Measurements from ENCODE around the gene NFE2L2.
"Not testable (repeated sequence)": the region's sequence is repeated elsewhere in the genome, so short reads cannot be mapped to it uniquely, and the experiment has no call there.

Gene NFE2L2

DNA sequence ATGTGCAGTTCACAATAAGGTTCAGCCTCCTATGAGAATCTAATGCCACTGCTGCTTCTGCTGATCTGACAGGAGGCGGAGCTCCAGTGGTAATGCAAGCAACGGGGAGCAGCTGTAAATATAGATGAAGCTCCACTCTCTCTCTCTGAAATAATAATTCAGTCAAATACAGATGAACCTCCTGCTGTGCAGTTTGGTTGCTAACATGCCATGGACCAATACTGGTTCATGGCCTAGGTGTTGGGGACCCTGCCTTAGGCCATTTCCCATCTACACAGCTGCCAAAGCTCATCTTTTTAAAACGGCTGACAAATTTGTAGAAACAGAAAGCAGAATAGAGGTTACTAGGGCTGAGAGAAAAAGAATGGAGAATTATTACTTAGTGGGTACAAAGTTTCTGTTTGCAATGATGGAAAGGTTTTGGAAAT, 62.6 kb downstream of the NFE2L2 start:
- no peak overlapping the region for H3K4me3 ChIP-seq (ENCODE audit: low read depth, low read length)
- no peak for DNase-seq (ENCODE audit: low read depth)
- TF ChIP-seq, protein P1, sequence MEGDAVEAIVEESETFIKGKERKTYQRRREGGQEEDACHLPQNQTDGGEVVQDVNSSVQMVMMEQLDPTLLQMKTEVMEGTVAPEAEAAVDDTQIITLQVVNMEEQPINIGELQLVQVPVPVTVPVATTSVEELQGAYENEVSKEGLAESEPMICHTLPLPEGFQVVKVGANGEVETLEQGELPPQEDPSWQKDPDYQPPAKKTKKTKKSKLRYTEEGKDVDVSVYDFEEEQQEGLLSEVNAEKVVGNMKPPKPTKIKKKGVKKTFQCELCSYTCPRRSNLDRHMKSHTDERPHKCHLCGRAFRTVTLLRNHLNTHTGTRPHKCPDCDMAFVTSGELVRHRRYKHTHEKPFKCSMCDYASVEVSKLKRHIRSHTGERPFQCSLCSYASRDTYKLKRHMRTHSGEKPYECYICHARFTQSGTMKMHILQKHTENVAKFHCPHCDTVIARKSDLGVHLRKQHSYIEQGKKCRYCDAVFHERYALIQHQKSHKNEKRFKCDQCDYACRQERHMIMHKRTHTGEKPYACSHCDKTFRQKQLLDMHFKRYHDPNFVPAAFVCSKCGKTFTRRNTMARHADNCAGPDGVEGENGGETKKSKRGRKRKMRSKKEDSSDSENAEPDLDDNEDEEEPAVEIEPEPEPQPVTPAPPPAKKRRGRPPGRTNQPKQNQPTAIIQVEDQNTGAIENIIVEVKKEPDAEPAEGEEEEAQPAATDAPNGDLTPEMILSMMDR (conservative IDR thresholded peaks at IDR 0.05; ENCODE audit: low read depth, low read length) = no peak

DNA sequence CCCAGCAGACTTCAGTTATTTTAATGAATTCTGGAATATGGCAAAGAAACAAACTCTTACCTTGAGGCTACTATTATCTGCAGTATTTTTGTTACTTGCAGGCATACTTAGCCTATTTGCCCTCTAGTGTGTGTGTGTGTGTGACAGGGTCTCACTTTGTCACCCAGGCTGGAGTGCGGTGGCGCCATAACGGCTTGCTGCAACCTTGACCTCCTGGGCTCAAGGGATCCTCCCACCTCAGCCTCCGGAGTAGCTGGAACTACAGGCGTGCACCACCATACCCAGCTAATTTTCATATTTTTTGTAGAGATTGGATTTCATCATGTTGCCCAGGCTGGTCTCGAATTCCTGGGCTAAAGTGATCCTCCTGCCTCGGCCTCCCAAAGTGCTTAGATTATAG, 64.1 kb downstream of the NFE2L2 start:
- H3K4me3 ChIP-seq (ENCODE audit: low read depth, low read length); DNase-seq (ENCODE audit: low read depth): not testable (repeated sequence)

DNA sequence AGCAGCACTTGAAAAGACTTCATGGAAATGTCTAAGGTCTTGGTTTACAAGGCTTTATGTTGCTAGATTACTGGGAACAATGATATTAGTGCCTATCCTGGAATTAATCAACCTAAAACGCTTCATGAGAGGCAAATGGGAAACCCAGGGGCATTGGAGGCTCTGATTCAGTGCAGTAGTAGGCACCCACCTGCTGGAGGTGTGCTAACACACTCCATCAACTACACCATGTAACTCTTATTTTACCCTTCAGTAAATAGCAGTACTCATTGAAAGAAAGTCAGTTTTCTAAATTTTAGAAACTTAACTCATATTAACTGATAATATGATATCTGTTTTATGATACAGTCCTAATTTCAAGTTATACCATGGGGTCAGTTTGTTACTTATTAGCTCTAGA, 69.3 kb downstream of the NFE2L2 start:
- H3K4me3 ChIP-seq (ENCODE audit: low read depth, low read length) = no peak overlapping the region
- TF ChIP-seq, protein P1 (conservative IDR thresholded peaks at IDR 0.05; ENCODE audit: low read depth, low read length) = no peak
- no peak for DNase-seq (ENCODE audit: low read depth)

DNA sequence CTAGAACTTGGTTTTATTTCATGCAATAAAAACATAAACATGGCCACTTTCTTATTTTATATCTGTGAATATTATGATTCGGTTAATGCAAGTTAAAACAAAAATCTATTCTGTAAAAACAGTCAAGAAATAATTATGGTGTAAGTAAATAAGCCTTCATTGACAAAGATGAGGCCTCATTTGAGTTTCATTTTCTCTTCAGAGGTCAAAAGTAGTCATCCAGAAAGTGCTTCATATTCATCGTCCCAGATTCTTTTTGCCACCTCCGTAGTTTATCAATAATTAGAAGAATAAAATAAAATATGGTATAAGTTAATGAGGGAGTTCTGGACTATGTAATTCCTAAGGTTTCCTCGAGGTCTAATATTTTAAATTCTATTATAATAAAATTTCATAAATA, 71.3 kb downstream of the NFE2L2 start:
- DNase-seq (ENCODE audit: low read depth) = no peak
- TF ChIP-seq, protein P1 (conservative IDR thresholded peaks at IDR 0.05; ENCODE audit: low read depth, low read length) = no peak
- no peak overlapping the region for H3K4me3 ChIP-seq (ENCODE audit: low read depth, low read length)

DNA sequence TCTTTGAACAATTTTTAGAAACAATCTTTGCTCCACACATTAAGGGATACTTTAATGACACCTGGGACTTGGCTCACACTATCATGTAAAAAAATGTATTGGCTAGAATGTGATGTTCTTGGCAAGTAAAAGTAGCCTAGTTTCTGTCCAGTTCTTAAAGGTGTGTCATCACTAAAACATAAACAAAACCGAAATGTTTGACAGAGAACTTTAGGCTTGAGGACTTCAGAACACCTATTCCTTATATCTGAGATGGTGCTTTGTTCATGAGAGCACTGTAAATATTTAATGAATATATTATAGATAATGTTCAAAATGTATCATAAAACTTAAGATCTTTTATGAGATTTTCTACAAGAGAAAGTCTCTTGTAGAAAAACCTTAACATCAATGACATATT, 71.7 kb downstream of the NFE2L2 start:
- TF ChIP-seq, protein P1 (conservative IDR thresholded peaks at IDR 0.05; ENCODE audit: low read depth, low read length) = no peak
- no peak for DNase-seq (ENCODE audit: low read depth)
- H3K4me3 ChIP-seq (ENCODE audit: low read depth, low read length) = no peak overlapping the region

DNA sequence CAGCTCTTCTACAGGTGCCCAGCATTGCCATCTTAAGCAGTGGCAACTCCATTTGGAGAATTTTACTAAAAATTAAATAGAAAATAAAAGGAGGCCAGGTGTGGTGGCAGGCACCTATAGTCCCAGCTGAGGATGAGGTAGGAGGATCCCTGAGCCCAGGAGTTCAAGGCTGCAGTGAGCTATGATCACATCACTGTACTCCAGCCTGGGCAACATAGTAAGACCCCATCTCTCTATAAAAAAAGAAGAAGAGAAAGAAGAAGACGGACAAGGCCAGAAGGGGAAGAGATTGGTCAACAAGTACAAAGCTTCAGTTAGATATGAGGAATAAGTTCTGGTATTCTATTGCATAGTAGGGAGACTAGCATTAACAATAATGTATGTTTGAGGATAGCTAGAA, 73.6 kb downstream of the NFE2L2 start:
- H3K4me3 ChIP-seq (ENCODE audit: low read depth, low read length) = no peak overlapping the region

DNA sequence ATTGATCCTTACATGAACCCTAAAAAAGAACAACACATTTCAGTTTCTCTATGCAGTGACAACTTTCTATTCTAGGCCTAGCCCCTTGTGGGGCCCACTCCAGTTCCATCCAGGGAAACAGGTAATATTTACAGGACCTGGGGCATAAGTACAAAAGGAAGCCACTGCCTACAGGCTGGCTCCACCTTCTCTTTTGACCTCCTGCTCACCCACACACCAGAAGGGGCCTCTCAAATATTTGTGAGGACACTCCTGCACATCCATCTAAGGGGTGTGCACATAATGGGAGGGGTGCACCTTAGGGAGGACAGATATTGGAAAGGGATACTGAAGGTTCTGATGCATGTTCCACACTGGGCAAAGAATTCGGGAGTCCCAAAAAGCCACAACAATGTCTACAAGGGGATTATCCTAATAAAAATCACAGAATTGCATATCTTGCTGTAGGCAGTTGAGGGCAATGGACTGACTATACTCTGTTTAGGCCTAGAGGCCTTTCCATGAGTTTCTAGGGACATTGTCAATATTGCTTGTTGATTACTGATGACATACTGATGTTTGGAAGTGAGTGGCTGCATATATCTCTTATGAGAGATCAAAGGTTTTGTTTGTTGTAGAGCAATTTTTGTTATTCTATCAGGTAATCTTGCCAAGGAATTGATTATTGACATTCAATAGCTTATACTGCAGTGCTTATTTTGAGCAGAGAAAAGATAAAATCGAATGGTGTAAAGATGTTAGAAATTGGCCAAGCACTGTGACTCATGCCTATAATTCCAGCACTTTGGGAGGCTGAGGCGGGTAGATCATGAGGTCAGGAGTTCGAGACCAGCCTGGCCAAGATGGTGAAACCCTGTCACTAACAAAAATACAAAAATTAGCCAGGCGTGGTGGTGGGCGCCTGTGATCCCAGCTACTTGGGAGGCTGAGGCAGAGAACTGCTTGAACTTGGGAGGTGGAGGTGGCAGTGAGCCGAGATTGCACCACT, 75.8 kb downstream of the NFE2L2 start:
- no peak for DNase-seq (ENCODE audit: low read depth)
- TF ChIP-seq, protein P1 (conservative IDR thresholded peaks at IDR 0.05; ENCODE audit: low read depth, low read length) = no peak
- no peak overlapping the region for H3K4me3 ChIP-seq (ENCODE audit: low read depth, low read length)

More for the DNA sequence above, 73.6 kb downstream of the NFE2L2 start:
- DNase-seq (ENCODE audit: low read depth) = no peak
- TF ChIP-seq, protein P1 (conservative IDR thresholded peaks at IDR 0.05; ENCODE audit: low read depth, low read length) = no peak

Data from choroid plexus epithelial cell (primary cell).